Thyroid gland (tissue), 4 donors: ENCODE data around the gene MAVS.

ENCODE experiments used
- CTCF ChIP-seq, 6 experiments: fragments of 200-600 bp in 3 of 6; fragments of 450-650 bp in 3 of 6; sonication (generic) in 3 of 6; IDR thresholded peaks; one replicate each; pipeline ENCODE4 v1.5.1; 2016 to 2019; ENCODE audit warnings: antibody characterized with exemption in 6 of 6, mild to moderate bottlenecking in 2 of 6, inconsistent platforms in 1 of 6, moderate library complexity in 1 of 6
- POLR2A ChIP-seq, 2 donors: fragments of 450-650 bp; IDR thresholded peaks; one replicate each; pipeline ENCODE4 v1.6.1; 2017; ENCODE audit warnings: antibody characterized with exemption in 2 of 2, mild to moderate bottlenecking in 2 of 2, moderate library complexity in 1 of 2

- no peak for TF ChIP-seq CTCF (IDR thresholded peaks at IDR 0.05)
- no peak for TF ChIP-seq POLR2A (IDR thresholded peaks at IDR 0.05)
Observed at GRCh38 chr20:3896853-3897583, 50.4 kb downstream of the MAVS start.
